ENCODE data around the gene POU6F2.

The POU6F2 gene

GRCh38 chr7:39240864-39241263 lies 263.2 kb downstream of the POU6F2 start:
- in situ Hi-C loops (cut with HindIII; ENCODE audit: low pct_unique_long_range_greater_than_20kb, low sequenced_read_pairs), result no loop called here
- no peak for TF ChIP-seq JUND (IDR thresholded peaks at IDR 0.05; ENCODE audit: low read depth)
- no peak for DNase-seq (ENCODE audit: low read depth in 1 of 2, low spot score in 1 of 2)

- in situ Hi-C loops (cut with HindIII; ENCODE audit: low pct_unique_long_range_greater_than_20kb, low sequenced_read_pairs), result no loop called here
- DNase-seq (ENCODE audit: low read depth in 1 of 2, low spot score in 1 of 2), result no peak
- TF ChIP-seq JUND (IDR thresholded peaks at IDR 0.05; ENCODE audit: low read depth), result no peak
Observed at GRCh38 chr7:39247576-39247975, 269.9 kb downstream of the POU6F2 start.

- no peak; the same call in 1 of the 2 replicates for TF ChIP-seq JUND (IDR thresholded peaks at IDR 0.05; ENCODE audit: low read depth)
- in situ Hi-C loops (cut with HindIII; ENCODE audit: low pct_unique_long_range_greater_than_20kb, low sequenced_read_pairs), result no loop called here
- peak; percentile 24 to 25 for DNase-seq (ENCODE audit: low read depth in 1 of 2, low spot score in 1 of 2)
Observed at GRCh38 chr7:39248041-39248691, 270.5 kb downstream of the POU6F2 start.

GRCh38 chr7:39248692-39249090 lies 271.0 kb downstream of the POU6F2 start:
- TF ChIP-seq JUND (IDR thresholded peaks at IDR 0.05; ENCODE audit: low read depth), result no peak
- peak in 1 of 2 experiments; percentile 14 for DNase-seq (ENCODE audit: low read depth in 1 of 2, low spot score in 1 of 2)
- in situ Hi-C loops (cut with HindIII; ENCODE audit: low pct_unique_long_range_greater_than_20kb, low sequenced_read_pairs), result no loop called here

GRCh38 chr7:39249635-39250152 lies 272.0 kb downstream of the POU6F2 start:
- no peak for TF ChIP-seq JUND (IDR thresholded peaks at IDR 0.05; ENCODE audit: low read depth)
- no peak for DNase-seq (ENCODE audit: low read depth in 1 of 2, low spot score in 1 of 2)
- in situ Hi-C loops (cut with HindIII; ENCODE audit: low pct_unique_long_range_greater_than_20kb, low sequenced_read_pairs), result no loop called here

GRCh38 chr7:39252916-39253315 lies 275.2 kb downstream of the POU6F2 start:
- DNase-seq (ENCODE audit: low read depth in 1 of 2, low spot score in 1 of 2), result no peak
- no peak for TF ChIP-seq JUND (IDR thresholded peaks at IDR 0.05; ENCODE audit: low read depth)
- in situ Hi-C loops (cut with HindIII; ENCODE audit: low pct_unique_long_range_greater_than_20kb, low sequenced_read_pairs), result no loop called here

GRCh38 chr7:39259391-39260003 lies 281.8 kb downstream of the POU6F2 start:
- DNase-seq (ENCODE audit: low read depth in 1 of 2, low spot score in 1 of 2), result no peak
- in situ Hi-C loops (cut with HindIII; ENCODE audit: low pct_unique_long_range_greater_than_20kb, low sequenced_read_pairs), result no loop called here

GRCh38 chr7:39260279-39260844 lies 282.7 kb downstream of the POU6F2 start:
- in situ Hi-C loops (cut with HindIII; ENCODE audit: low pct_unique_long_range_greater_than_20kb, low sequenced_read_pairs), result no loop called here
- DNase-seq (ENCODE audit: low read depth in 1 of 2, low spot score in 1 of 2), result no peak

More at GRCh38 chr7:39259391-39260003, 281.8 kb downstream of the POU6F2 start:
- no peak for TF ChIP-seq JUND (IDR thresholded peaks at IDR 0.05; ENCODE audit: low read depth)

GRCh38 chr7:39261771-39262170 lies 284.1 kb downstream of the POU6F2 start:
- DNase-seq (ENCODE audit: low read depth in 1 of 2, low spot score in 1 of 2), result no peak
- in situ Hi-C loops (cut with HindIII; ENCODE audit: low pct_unique_long_range_greater_than_20kb, low sequenced_read_pairs), result no loop called here
- no peak for TF ChIP-seq JUND (IDR thresholded peaks at IDR 0.05; ENCODE audit: low read depth)

More at GRCh38 chr7:39260279-39260844, 282.7 kb downstream of the POU6F2 start:
- TF ChIP-seq JUND (IDR thresholded peaks at IDR 0.05; ENCODE audit: low read depth), result no peak

GRCh38 chr7:39265641-39266591 lies 288.2 kb downstream of the POU6F2 start:
- in situ Hi-C loops (cut with HindIII; ENCODE audit: low pct_unique_long_range_greater_than_20kb, low sequenced_read_pairs), result no loop called here
- TF ChIP-seq JUND (IDR thresholded peaks at IDR 0.05; ENCODE audit: low read depth), result no peak
- DNase-seq (ENCODE audit: low read depth in 1 of 2, low spot score in 1 of 2), result no peak

- DNase-seq (ENCODE audit: low read depth in 1 of 2, low spot score in 1 of 2), result no peak
- TF ChIP-seq JUND (IDR thresholded peaks at IDR 0.05; ENCODE audit: low read depth), result no peak
- in situ Hi-C loops (cut with HindIII; ENCODE audit: low pct_unique_long_range_greater_than_20kb, low sequenced_read_pairs), result no loop called here
Observed at GRCh38 chr7:39269034-39269433, 291.3 kb downstream of the POU6F2 start.

- no peak for TF ChIP-seq JUND (IDR thresholded peaks at IDR 0.05; ENCODE audit: low read depth)
- no peak for DNase-seq (ENCODE audit: low read depth in 1 of 2, low spot score in 1 of 2)
- in situ Hi-C loops (cut with HindIII; ENCODE audit: low pct_unique_long_range_greater_than_20kb, low sequenced_read_pairs), result no loop called here
Observed at GRCh38 chr7:39270018-39270417, 292.3 kb downstream of the POU6F2 start.

Measured in T47D (cell line).